Activated CD4-positive, alpha-beta T cell treated with anti-CD3 and anti-CD28 coated beads, Interleukin-2, Interleukin-4, amounts not matched to agents 100 ng/mL and 50 ng/mL, durations not matched to agents 16 hours and 8 hours (primary cell): ENCODE data around the gene AKR7A3.
"Not testable (repeated sequence)": the region's sequence is repeated elsewhere in the genome, so short reads cannot be mapped to it uniquely, and the experiment has no call there.

Experiments used
- DNase-seq: peaks from one replicate; pipeline ENCODE4 v3.0.0-alpha.2; 2020; ENCODE audit warnings: low spot score

The AKR7A3 gene

DNA sequence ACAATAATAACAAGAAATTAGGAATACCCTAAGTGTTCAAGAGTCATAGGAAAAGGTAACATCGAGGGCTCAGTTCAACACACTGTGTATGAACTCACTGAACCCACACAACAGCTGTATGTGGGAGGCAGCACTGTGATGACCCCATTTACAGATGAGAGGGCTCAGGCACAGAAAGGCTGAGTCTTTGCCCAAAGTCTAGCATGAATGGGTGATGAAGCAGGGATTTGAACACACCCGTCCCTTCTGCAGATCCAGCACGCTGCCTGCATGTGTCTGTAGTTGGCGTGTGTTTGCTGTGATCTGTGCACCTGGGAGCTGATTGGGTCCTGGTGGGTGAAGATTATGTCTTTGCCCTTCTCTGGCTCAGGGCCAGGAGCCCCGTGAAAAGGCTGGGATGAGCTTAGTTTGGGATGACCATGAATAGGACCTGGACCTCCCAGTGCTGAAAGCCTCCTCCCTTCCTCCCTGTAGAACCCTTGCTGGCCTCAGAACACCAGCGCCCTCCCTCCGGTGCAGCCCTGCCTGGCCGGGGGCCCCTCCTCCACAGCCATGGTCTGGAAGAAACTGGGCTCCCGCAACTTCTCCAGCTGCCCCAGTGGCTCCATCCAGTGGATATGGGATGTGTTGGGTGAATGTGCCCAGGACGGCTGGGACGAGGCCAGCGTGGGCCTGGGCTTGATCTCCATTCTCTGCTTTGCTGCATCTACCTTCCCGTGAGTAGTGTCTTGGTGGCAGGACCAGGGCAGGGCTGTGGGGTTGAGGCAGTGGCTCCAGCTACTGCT, 28.7 kb upstream of the AKR7A3 start:
- no peak for DNase-seq

DNA sequence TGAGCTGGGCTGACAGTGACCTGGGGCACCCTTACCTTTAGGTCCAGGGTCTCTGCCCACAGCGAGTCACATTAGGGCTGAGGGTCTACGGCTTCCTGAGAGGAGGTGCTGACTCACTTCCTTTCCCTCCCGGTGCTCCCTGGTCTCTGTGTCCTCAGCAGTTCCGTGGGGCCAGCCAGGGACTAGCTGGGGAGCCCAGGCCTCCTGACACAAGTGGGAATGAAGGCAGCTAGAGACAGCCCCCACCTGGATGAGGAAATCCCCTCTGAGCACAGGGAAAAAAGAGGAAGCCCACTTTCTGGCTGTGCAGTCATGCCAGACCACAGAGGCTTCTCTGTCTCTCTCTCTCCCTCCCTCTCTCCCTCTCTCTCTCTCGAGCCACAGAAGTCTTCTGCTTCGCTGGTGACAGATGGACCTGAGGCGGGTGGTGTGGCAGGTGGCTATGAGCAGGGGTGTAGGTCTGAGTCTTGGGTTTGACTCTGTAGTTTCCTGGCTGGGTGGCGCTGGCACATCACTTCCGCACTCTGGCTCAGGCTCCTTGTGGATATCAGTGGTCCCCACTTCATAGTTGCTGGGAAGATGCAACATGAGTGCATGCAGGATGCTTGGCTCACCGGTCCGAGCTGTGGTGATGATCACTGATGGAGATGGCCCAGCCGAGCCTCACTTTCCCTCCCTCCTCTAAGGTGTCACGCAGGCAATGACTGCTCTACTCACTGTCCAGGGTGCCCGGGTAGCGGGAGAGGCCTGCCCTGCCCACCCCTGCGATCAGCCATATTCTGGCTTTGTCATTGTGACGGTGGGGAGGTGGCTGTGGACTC, 27.0 kb upstream of the AKR7A3 start:
- no peak for DNase-seq

- no peak for DNase-seq
Observed at GRCh38 chr1:19313961-19314882, 25.7 kb upstream of the AKR7A3 start.

GRCh38 chr1:19313636-19313959, 25.0 kb upstream of the AKR7A3 start:
- no peak for DNase-seq

GRCh38 chr1:19312782-19313635, 24.4 kb upstream of the AKR7A3 start:
- no peak for DNase-seq

- DNase-seq = peak; percentile 89
Observed at GRCh38 chr1:19311931-19312781, 23.6 kb upstream of the AKR7A3 start, which contains the start of the genes AKR7A2 and SLC66A1. Gene AKR7A2, minus strand, starts transcription at chr1:19312144. Its CDS starts 20 bp downstream, at chr1:19312124. Gene SLC66A1, plus strand, starts transcription at chr1:19312326. Its CDS starts 5,352 bp downstream, at chr1:19317678.

- no peak for DNase-seq
Observed at GRCh38 chr1:19311503-19311930, 22.9 kb upstream of the AKR7A3 start.

GRCh38 chr1:19310720-19311502, 22.3 kb upstream of the AKR7A3 start:
- DNase-seq = no peak

- no peak for DNase-seq
Observed at GRCh38 chr1:19310061-19310460, 21.5 kb upstream of the AKR7A3 start.

GRCh38 chr1:19309123-19309813, 20.7 kb upstream of the AKR7A3 start:
- DNase-seq = no peak

DNA sequence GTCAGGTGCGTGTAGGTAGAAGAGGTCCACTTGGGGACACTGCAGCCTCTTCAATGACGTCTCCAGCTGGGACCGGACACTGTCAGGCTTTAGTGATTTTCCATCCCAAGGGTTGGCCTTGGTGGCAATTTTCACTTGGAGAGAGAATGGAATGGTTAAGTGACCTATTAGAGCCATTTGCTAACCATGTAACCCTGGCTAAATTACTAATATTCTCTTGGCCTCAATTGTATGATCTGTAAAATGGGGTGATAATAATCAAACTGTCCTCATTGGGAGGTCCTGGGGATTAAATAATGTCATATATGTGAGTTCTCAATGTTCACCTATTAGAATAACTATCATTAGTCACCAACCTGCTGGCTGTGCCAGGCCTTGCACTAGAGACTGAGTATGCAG, 19.9 kb upstream of the AKR7A3 start:
- no peak for DNase-seq

DNA sequence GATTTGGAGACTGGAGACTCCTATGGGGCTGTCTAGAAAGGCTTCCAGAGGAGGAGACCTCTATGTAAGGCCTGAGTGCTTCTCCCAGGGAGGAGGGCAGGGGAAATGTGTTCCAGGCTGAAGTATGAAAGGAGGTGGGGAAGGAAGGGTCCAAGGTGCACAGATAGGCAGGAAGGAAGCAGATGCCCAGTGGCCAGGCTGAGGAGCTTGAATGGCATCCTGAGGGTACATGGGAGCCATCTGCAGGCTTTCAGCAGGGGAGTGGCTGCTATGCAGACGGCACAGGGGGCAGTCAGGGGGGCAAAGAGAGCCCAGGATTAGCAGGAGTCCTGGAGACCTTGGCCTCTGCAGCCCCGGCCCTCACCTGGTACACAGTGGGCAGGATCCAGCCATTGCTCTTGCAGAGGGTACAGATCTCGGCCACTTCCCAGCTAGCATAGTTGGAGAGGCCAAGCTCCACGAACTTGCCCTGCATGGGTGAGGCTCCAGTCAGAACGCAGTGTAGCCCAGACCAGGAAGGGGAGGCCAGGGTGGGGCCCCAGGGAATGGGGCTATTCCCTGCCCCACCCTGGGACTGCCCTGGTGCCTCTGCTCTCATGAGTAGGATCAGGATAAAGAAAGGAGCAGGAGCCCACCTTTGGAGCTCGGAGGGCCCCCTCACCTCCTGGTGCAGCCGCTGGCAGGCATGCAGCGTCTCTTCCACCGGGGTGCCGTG, 19.4 kb upstream of the AKR7A3 start:
- DNase-seq = no peak

DNA sequence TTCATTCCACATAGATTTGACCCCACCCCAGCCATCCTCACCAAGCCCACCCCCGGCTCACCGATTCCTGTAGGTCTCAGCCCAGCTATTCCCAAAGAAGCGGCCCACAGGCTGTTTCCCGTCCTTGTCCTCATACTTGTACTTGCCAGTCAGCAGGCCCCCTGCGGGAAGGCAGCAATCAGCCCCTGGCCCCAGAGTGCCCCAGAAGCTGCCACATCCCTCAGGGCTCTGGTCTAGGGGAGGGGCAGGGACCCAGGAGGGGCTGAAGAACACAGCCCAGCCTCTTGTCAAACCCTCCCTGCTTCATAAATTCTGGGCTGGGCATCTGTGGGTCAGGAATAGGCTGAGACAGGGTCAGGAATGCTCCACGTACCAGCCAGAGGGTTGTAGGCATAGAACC, 18.4 kb upstream of the AKR7A3 start:
- no peak for DNase-seq

- no peak for DNase-seq
Observed at GRCh38 chr1:19305880-19306279, 17.3 kb upstream of the AKR7A3 start.

- not testable (repeated sequence) for DNase-seq
Observed at GRCh38 chr1:19304081-19304480, 15.5 kb upstream of the AKR7A3 start.

GRCh38 chr1:19300211-19300610, 11.6 kb upstream of the AKR7A3 start:
- no peak for DNase-seq

DNA sequence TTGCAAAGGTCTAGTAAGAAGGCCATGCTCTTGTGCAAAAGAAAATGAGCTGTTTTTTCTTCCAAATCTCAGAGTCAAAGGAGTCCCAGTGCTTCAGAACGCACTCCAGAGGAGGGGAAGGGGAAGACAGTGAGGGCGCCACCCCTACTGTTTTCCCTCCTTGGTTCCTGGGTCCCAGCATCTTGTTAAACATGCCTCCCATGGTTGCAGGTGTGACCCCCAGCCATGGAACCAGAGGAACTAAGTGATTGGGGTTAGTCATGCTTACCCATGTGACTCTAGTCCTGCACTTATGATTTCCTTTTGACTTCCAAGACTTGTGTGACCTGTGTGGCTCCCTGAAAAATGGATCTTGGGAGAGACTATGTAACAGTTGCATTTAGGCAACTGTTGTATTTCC, 6.1 kb upstream of the AKR7A3 start:
- DNase-seq = no peak

GRCh38 chr1:19289244-19289643, 674 bp upstream of the AKR7A3 start:
- no peak for DNase-seq
